Iris pigment epithelial cell (primary cell): ENCODE data around the gene IQCC.

Experiments used
- DNase-seq: peaks from one replicate; pipeline ENCODE4 v3.0.0-alpha.2; 2011; ENCODE audit warnings: low read depth

IQCC gene

GRCh38 chr1:32195972-32196823 lies 9.3 kb upstream of the IQCC start:
- peak; percentile 46 for DNase-seq

GRCh38 chr1:32197074-32197473 lies 8.4 kb upstream of the IQCC start:
- no peak for DNase-seq

GRCh38 chr1:32197837-32198236 lies 7.6 kb upstream of the IQCC start:
- no peak for DNase-seq

GRCh38 chr1:32198237-32199042 lies 7.0 kb upstream of the IQCC start:
- DNase-seq: no peak

GRCh38 chr1:32199043-32199716 lies 6.3 kb upstream of the IQCC start:
- no peak for DNase-seq

GRCh38 chr1:32199717-32200072 lies 5.8 kb upstream of the IQCC start:
- DNase-seq: no peak

- DNase-seq: peak; percentile 83
Measured at GRCh38 chr1:32200226-32201010, 5.1 kb upstream of the IQCC start, which contains the start of gene CCDC28B. TSS of gene CCDC28B (plus strand) at chr1:32200595. CDS start at chr1:32201936, 1,341 bp downstream.

- DNase-seq: peak; percentile 72
Measured at GRCh38 chr1:32201011-32201855, 4.2 kb upstream of the IQCC start.

- no peak for DNase-seq
Measured at GRCh38 chr1:32204943-32205361, 519 bp upstream of the IQCC start.

GRCh38 chr1:32208469-32208868 lies 3.0 kb downstream of the IQCC start:
- no peak for DNase-seq

GRCh38 chr1:32208891-32209328 lies 3.4 kb downstream of the IQCC start, which contains the start of gene DCDC2B:
TSS of gene DCDC2B (plus strand) at chr1:32209089. CDS start at chr1:32209094, 5 bp downstream.
- peak; percentile 40 for DNase-seq

GRCh38 chr1:32215629-32216480 lies 10.4 kb downstream of the IQCC start:
- DNase-seq: peak; percentile 64

GRCh38 chr1:32216566-32216965 lies 11.1 kb downstream of the IQCC start:
- DNase-seq: no peak

- no peak for DNase-seq
Measured at GRCh38 chr1:32219022-32219421, 13.6 kb downstream of the IQCC start.

GRCh38 chr1:32220746-32221580 lies 15.5 kb downstream of the IQCC start:
- no peak for DNase-seq

GRCh38 chr1:32221581-32221979 lies 16.1 kb downstream of the IQCC start:
- DNase-seq: no peak

GRCh38 chr1:32221980-32222755 lies 16.7 kb downstream of the IQCC start, which contains the start of the genes EIF3I and TMEM234:
TSS of gene EIF3I (plus strand) at chr1:32222407. CDS start at chr1:32222442, 35 bp downstream.
TSS of gene TMEM234 (minus strand) at chr1:32222353. CDS start at chr1:32222322, 31 bp downstream.
- DNase-seq: peak; percentile 92

- no peak for DNase-seq
Measured at GRCh38 chr1:32223683-32224082, 18.2 kb downstream of the IQCC start.
